ENCODE measurements around the gene PGM1. TPM values are rescaled to one million over a fixed set of nuclear protein-coding genes. Genes with fewer than 3 reads are reported as not detected.
A peak's percentile ranks its signal among the peaks of the same experiment; 100 is the strongest.

The PGM1 gene
- total RNA-seq, 1 donor = 31.0 TPM

DNA sequence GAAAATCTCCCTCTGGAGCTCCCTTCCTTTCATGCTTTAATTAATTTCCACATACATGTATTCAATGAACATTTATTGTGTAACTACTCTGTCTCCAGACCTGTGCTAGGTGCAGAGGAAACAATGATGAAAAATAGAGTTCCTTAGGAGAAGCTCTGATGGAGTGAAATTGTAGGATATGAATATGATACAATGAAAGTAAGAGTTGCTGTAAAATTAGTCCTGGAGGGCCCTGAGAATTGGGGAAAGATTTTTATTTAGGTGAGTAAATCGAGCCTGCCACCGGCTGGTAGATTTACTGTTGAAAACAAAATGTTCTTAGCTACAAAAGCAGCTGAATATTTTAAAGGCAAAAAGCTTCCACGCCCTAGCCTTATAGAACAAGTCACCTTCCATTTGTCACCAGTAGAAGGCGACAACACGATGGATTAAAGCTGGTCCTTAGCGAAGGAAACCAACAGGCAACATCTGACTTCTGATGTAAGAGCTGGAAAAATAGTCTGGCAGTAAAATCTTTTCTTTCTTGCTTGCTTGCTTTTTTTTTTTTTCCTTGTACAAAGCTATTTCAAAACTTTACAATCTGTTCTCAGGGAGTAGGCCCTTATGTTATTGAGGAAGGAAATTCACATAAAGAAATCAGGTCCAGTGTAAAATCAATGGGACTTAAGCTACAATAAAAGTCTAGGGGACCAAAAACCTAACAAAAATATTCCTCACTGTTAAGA, 98.7 kb downstream of the PGM1 start:
- peak in 2 of 3 donors; percentile 54 to 81 for DNase-seq (ENCODE audit: low read depth in 2 of 3, low spot score in 2 of 3)

DNA sequence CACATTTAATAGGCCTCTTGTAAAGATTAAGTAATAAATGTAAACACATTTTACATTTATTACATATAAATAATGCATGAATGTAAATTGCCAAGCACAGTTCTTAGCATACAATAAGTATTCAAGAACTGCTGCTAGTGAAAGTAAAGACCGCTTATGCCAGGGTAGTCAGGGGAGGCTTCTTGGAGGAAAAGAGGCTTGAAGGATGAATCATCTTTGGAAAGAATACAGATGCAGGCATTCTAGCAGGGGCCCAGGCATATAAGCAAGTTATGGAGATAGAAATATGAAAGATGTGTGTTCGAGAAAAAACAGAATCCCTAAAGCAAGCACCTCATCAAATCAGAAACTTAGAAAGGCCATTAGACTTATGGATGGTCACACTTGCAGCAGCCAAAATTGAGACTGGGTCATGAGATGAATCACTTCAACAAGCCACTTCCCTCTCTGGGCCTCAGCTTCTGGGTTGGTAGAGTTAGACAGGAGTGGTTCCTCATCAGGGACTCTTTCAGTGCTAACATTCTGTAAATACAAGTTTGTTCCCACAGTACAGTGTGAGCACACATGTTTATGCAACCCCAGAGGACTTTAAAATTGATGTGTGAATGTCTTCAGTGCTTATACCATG, 100.8 kb downstream of the PGM1 start:
- DNase-seq (ENCODE audit: low read depth in 2 of 3, low spot score in 2 of 3) = peak in 1 of 3 donors; percentile 31

- DNase-seq (ENCODE audit: low read depth in 2 of 3, low spot score in 2 of 3) = no peak
Measured at GRCh38 chr1:63698001-63698838, 105.0 kb downstream of the PGM1 start.

DNA sequence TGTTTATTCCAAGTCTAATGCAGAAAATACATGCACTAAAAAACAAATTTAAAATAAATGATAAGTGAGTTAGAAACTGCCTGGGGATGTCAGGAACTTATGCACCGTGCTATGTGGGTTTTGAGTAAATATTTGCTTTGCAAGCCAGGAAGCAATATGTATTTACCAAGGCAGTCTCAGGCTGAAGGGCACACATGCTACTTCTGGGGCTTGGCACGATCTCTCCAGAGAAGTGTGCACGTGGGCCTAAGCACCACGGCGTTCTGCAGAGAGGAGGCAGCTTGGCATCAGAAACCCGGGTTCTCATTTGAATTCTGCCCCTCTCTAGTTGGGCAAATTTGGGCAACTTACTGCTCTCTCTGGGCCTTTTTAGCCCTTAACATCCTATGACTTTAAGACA, 108.0 kb downstream of the PGM1 start:
- no peak for DNase-seq (ENCODE audit: low read depth in 2 of 3, low spot score in 2 of 3)

- DNase-seq (ENCODE audit: low read depth in 2 of 3, low spot score in 2 of 3) = no peak
Measured at GRCh38 chr1:63703701-63704107, 110.5 kb downstream of the PGM1 start.

DNA sequence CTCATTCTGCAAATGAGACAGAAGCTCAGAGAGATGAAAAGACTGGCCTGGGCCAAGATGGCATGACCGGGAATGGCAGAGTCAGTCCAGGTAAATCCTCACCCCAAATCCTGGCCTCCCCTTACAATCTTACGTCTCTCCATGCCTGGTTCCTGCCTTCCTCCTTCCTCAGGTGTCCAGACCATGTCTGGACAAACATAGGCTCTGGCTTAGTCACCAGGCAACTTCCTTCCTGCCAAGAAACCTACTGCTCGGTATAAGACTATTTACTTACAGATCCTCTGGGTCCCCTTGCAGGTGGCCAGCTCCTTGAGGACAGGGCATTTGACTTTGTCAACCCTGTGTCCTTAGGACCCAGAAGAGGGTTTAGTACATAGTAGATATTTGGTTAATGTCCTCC, 111.2 kb downstream of the PGM1 start:
- DNase-seq (ENCODE audit: low read depth in 2 of 3, low spot score in 2 of 3) = no peak

GRCh38 chr1:63705078-63705477, 111.9 kb downstream of the PGM1 start:
- no peak for DNase-seq (ENCODE audit: low read depth in 2 of 3, low spot score in 2 of 3)

DNA sequence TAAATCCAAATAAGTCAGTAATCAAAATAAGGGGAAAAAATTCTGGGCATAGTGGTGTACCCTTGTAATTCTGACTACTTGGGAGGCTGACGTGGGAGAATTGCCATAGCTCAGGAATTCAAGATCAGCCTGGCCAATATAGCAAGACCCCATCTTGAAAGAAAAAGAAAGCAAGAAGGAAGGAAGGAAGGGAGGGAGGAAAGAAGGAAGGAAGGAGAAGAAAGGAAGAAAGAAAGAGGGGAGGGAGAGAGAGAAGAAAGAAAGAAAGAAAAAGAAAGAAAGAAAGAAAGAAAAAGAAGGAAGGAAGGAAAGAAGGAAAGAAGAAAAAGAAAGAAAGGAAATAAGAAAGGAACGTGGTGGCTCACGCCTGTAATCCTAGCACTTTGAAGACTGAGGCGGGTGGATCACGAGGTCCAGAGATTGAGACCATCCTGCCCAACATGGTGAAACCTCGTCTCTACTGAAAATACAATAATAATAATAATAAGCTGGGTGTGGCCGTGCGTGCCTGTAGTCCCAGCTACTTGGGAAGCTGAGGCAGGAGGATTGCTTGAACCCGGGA, 116.1 kb downstream of the PGM1 start:
- DNase-seq (ENCODE audit: low read depth in 2 of 3, low spot score in 2 of 3) = no peak

Small RNA genes lying within 50 kb of the gene (small RNA-seq; reads per million reads assigned to genes)
- gene RF02105 (not detected), gene RF02106 (not detected), gene RF02107 (not detected), gene RF02108 (not detected), gene RF02109 (not detected), gene RF02110 (not detected)

Other genes with a start within 250 kb of the PGM1 start
- 8.1 TPM for gene ALG6, start 225.8 kb upstream of the PGM1 start, total RNA-seq
- 5.7 TPM for gene ITGB3BP, start 70.2 kb upstream of the PGM1 start, total RNA-seq
- gene EFCAB7, start 69.9 kb upstream of the PGM1 start, total RNA-seq = 3.0 TPM
- under 0.01 TPM for gene ROR1, start 180.6 kb downstream of the PGM1 start, total RNA-seq

All from hematopoietic multipotent progenitor cell (in vitro differentiated cells).